DND-41 (cell line): ENCODE data around the gene STK32C.

ENCODE experiments used
- EZH2 ChIP-seq: IDR thresholded peaks from 3 replicates; pipeline ENCODE4 v1.6.1; 2012; ENCODE audit warnings: borderline replicate concordance, low read depth, mild to moderate bottlenecking, moderate library complexity, low read length, inconsistent platforms; ENCODE audit not compliant: severe bottlenecking
- TF ChIP-seq, protein P1 (sequence below): IDR thresholded peaks from 2 replicates; pipeline ENCODE4 v1.5.1; 2012; ENCODE audit warnings: borderline replicate concordance, low read length, moderate library complexity, mild to moderate bottlenecking; ENCODE audit not compliant: poor library complexity, severe bottlenecking; ENCODE audit errors: extremely low read depth

DNA sequence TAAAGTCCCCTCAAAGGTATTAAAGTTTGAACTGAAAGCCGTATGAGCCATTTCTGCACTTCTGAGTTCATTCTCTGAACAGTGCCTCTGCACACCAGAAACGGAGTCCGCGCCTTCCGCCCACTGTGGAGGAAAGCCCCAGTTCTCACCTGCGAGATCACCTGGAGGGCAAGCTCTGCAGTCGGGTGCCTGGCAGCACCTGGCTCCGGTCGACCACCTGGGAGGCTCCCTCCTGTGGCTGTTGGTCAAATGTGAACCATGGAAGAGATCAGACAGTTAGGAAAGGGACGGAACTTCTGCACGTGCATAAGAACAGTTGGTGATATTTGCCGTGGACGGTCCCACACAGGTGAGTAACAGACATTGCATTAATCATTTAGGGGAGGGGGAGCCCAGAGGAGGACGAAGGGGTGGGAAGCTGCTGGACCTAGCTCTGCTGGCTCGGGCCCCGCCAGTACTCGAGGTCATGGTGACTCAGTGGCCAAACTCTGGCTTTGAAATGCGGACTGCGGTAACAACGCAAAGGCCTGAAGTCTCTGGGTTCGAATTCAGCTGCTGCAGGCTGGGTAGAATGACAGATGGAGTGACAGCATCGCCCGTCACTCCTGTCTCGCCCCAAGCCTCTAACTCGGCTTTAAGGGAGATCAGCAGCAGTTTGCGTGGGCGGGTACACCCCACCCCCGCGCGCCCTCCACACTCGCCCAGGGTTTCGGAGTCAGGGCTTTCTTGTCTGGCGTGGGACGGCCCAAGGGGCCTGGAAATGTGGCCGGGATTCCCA is 122.7 kb downstream of the STK32C start:
- TF ChIP-seq, protein P1, sequence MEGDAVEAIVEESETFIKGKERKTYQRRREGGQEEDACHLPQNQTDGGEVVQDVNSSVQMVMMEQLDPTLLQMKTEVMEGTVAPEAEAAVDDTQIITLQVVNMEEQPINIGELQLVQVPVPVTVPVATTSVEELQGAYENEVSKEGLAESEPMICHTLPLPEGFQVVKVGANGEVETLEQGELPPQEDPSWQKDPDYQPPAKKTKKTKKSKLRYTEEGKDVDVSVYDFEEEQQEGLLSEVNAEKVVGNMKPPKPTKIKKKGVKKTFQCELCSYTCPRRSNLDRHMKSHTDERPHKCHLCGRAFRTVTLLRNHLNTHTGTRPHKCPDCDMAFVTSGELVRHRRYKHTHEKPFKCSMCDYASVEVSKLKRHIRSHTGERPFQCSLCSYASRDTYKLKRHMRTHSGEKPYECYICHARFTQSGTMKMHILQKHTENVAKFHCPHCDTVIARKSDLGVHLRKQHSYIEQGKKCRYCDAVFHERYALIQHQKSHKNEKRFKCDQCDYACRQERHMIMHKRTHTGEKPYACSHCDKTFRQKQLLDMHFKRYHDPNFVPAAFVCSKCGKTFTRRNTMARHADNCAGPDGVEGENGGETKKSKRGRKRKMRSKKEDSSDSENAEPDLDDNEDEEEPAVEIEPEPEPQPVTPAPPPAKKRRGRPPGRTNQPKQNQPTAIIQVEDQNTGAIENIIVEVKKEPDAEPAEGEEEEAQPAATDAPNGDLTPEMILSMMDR = no peak
- TF ChIP-seq EZH2 = no peak
